Uterus (tissue), 4 donors: ENCODE measurements around the gene INAFM2. TPM values are rescaled to one million over a fixed set of nuclear protein-coding genes. Genes with fewer than 3 reads are reported as not detected.

Experiments
- DNase-seq, 2 donors: peaks; one replicate each; pipeline ENCODE4 v3.0.0-alpha.2; 2019 to 2020
- H3K27ac ChIP-seq, 2 donors: fragments of 200-600 bp; sonication (generic); 1 replicate in 1 of 2; 2 replicates in 1 of 2; pipeline ENCODE4 v1.5.1; 2016 to 2018
- H3K27me3 ChIP-seq, 2 donors: fragments of 200-600 bp; sonication (generic); one replicate each; pipeline ENCODE4 v1.5.1; 2018 to 2019; ENCODE audit warnings: control low read depth in 1 of 2
- H3K36me3 ChIP-seq, 2 donors: fragments of 200-600 bp; sonication (generic); one replicate each; pipeline ENCODE4 v1.5.1; 2019; ENCODE audit warnings: control low read depth in 1 of 2
- H3K4me1 ChIP-seq, 2 donors: fragments of 200-600 bp; sonication (generic); one replicate each; pipeline ENCODE4 v1.5.1; 2018 to 2019; ENCODE audit warnings: control low read depth in 1 of 2
- H3K4me3 ChIP-seq, 2 donors: fragments of 200-600 bp; sonication (generic); 1 replicate in 1 of 2; 2 replicates in 1 of 2; pipeline ENCODE4 v1.5.1; 2018 to 2019; ENCODE audit warnings: mild to moderate bottlenecking in 1 of 2
- H3K9me3 ChIP-seq, 2 donors: fragments of 200-600 bp; sonication (generic); one replicate each; pipeline ENCODE4 v1.5.1; 2019; ENCODE audit warnings: control low read depth in 1 of 2
- CTCF ChIP-seq, 4 experiments: fragments of 200-600 bp in 2 of 4; fragments of 450-650 bp in 2 of 4; sonication (generic) in 2 of 4; IDR thresholded peaks; one replicate each; pipeline ENCODE4 v1.5.1; 2016 to 2019; ENCODE audit warnings: antibody characterized with exemption in 4 of 4, mild to moderate bottlenecking in 2 of 4, moderate library complexity in 1 of 4
- POLR2A ChIP-seq, 2 donors: fragments of 450-650 bp; IDR thresholded peaks; one replicate each; pipeline ENCODE4 v1.6.1; 2016; ENCODE audit warnings: antibody characterized with exemption in 2 of 2, mild to moderate bottlenecking in 1 of 2, moderate library complexity in 1 of 2
- intact Hi-C: fragments of 100-400 bp; cut with DNase I; formaldehyde crosslinking; loops from one replicate; pipeline ENCODE4 v1.15.1; 2023; ENCODE audit warnings: low total_unique reads
- total RNA-seq, 4 donors: library from RNA; depleted of rRNA in 3 of 4; stranded (reverse); fragments of >200 nt in 3 of 4; gene quantifications; one replicate each; pipeline versions ENCODE4 v1.1.0 to v1.2.4, GENCODE V29; 2014 to 2023
- donor health status: DM: yes; HTN: yes; CAD: no.

The INAFM2 gene
- total RNA-seq, 4 donors from 2014 or later: 3.2 to 68.1 (median 8.9) TPM

- Histone ChIP-seq H3K27me3 (peaks cover 14 to 17% of the 10 kb centered on the region in 2 donors), H3K4me3 (no peak overlapping the region), H3K4me1 (peaks cover 0 to 6% of the 10 kb centered on the region in 2 donors), H3K9me3 (no peaks in the 10 kb centered on the region), H3K27ac (no peak overlapping the region), H3K36me3 (no peaks in the 10 kb centered on the region)
- DNase-seq: no peak
- intact Hi-C loops: loop anchor here (5.0 kb wide), 1 partner anchor 145 kb away; no protein-coding TSS in a partner anchor
- TF ChIP-seq CTCF (IDR thresholded peaks at IDR 0.05) (no peak), POLR2A (IDR thresholded peaks at IDR 0.05) (no peak)
Observed at GRCh38 chr15:40276927-40277326, 46.6 kb upstream of the INAFM2 start.

GRCh38 chr15:40277471-40277870, 46.0 kb upstream of the INAFM2 start:
- Histone ChIP-seq H3K27me3 (peaks cover 14 to 23% of the 10 kb centered on the region in 2 donors), H3K36me3 (no peaks in the 10 kb centered on the region), H3K9me3 (no peaks in the 10 kb centered on the region), H3K27ac (no peak overlapping the region), H3K4me3 (no peak overlapping the region), H3K4me1 (peaks cover 0 to 11% of the 10 kb centered on the region in 2 donors)
- intact Hi-C loops: loop anchor here (5.0 kb wide), 1 partner anchor 145 kb away; no protein-coding TSS in a partner anchor
- TF ChIP-seq POLR2A (IDR thresholded peaks at IDR 0.05) (no peak), CTCF (IDR thresholded peaks at IDR 0.05) (no peak)
- no peak for DNase-seq

- intact Hi-C loops: loop anchor here (5.0 kb wide), 1 partner anchor 144 kb away; no protein-coding TSS in a partner anchor
Observed at GRCh38 chr15:40278026-40278425, 45.5 kb upstream of the INAFM2 start.

GRCh38 chr15:40279437-40280141, 43.9 kb upstream of the INAFM2 start:
- H3K27me3 ChIP-seq: peaks cover 19 to 32% of the 10 kb centered on the region in 2 donors
- no peak for TF ChIP-seq POLR2A (IDR thresholded peaks at IDR 0.05)
- TF ChIP-seq CTCF (IDR thresholded peaks at IDR 0.05): peak; percentile 86 to 98 (median 92)
- H3K9me3 ChIP-seq: no peaks in the 10 kb centered on the region
- DNase-seq: peak; percentile 59 to 74
- H3K27ac ChIP-seq: no peak overlapping the region
- no peaks in the 10 kb centered on the region for H3K36me3 ChIP-seq
- peaks cover 0 to 21% of the 10 kb centered on the region in 2 donors for H3K4me1 ChIP-seq
- no peak overlapping the region for H3K4me3 ChIP-seq
- intact Hi-C loops: loop anchor here (5.0 to 10.0 kb wide), 2 partner anchors 65 to 143 kb away; partner anchors contain the start of gene CCDC9B

More at GRCh38 chr15:40278026-40278425, 45.5 kb upstream of the INAFM2 start:
- Histone ChIP-seq H3K27ac (no peak overlapping the region), H3K36me3 (no peaks in the 10 kb centered on the region), H3K27me3 (peaks cover 14 to 28% of the 10 kb centered on the region in 2 donors), H3K9me3 (no peaks in the 10 kb centered on the region), H3K4me1 (peaks cover 0 to 17% of the 10 kb centered on the region in 2 donors), H3K4me3 (no peak overlapping the region)
- TF ChIP-seq POLR2A (IDR thresholded peaks at IDR 0.05): no peak
- TF ChIP-seq CTCF (IDR thresholded peaks at IDR 0.05): no peak
- DNase-seq: no peak
